HG02642 (cell line): ENCODE measurements around the gene PRM2.

Experiments used
- ATAC-seq: cut with Tn5 transposase; IDR thresholded peaks from one replicate; pipeline ENCODE4 v1.9.1; 2021; ENCODE audit warnings: mild to moderate bottlenecking; ENCODE audit not compliant: unreplicated experiment, poor library complexity

Gene PRM2

DNA sequence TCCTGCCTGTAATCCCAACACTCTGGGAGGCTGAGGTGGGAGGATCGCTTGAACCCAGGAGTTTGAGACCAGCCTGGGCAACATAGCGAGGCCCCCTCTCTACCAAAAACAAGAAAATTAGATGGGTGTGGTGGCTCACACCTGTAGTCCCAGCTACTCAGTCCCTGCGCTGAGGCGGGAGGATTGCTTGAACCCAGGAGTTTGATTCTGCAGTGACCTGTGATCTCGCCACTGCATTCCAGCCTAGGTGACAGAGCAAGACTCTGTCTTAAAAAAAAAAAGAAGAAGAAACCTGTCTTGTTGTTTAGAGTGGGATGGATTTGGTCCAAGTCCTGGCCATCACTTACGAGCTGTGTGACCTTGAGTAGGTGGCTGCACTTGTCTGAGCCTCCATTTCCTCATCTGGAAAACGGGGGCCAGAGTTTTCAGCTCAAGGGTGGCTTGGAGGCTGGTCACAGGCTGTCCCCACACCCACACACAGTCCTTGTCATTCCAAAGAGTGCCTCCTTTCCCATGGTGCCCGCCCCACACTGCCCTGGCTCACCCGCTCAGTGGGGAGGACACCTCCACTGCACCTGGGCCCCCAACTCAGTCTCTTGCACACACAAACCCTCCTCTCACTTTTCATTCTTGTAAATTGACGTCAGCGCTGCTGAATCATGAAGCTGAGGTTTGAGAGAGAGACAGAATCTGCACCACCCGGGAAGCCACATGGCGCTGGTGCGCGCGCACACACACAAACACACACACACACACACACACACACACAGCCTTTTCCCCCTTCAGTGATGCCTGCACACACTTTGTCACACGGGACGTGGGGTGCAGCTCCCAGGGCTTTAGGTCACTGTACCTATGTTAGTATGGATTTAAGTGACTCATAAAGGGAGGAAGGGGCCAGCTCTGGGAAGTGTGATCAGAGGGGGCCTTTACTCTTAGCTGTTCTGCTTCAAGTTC is 24.5 kb downstream of the PRM2 start:
- no peak for ATAC-seq

- no peak for ATAC-seq
Measured at GRCh38 chr16:11250786-11251524, 25.3 kb downstream of the PRM2 start.

DNA sequence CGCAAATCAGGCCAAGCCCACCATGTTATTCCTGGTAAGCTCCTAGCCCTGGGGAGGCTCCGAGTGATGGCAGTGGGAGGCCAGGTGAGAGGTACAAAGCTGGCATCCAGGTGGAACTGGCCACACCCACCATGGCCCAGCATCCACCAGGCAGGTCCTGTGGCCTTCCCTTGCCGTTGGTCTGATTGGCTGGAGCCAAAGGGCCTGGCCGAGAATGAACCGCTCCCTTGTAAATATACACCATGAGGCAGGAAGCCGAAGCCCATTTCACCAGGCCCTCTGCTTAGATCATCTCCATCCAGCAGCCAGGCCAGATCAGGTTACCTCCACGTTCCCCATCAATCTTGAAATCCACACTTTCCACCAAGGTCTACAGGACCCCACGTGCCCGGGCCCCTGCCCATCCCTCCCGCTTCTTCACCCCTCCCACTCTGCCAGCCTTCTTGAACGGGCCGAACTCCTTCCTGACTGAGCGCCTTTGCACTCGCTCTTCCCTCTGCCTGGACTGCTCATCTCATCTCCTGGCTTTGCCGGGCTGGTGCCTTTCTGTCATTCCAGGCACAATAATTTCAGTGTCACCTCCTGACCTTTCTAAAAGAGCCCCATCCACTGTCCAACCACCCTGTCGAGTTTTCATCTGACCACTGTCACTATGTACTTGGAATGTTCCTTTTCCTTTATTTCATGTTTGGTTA is 26.0 kb downstream of the PRM2 start:
- no peak for ATAC-seq

- ATAC-seq: no peak
Measured at GRCh38 chr16:11249233-11250061, 26.8 kb downstream of the PRM2 start.

GRCh38 chr16:11248133-11248532 is 28.1 kb downstream of the PRM2 start:
- ATAC-seq: no peak

- no peak for ATAC-seq
Measured at GRCh38 chr16:11245988-11246387, 30.3 kb downstream of the PRM2 start.

GRCh38 chr16:11245222-11245737 is 31.0 kb downstream of the PRM2 start:
- ATAC-seq: no peak

DNA sequence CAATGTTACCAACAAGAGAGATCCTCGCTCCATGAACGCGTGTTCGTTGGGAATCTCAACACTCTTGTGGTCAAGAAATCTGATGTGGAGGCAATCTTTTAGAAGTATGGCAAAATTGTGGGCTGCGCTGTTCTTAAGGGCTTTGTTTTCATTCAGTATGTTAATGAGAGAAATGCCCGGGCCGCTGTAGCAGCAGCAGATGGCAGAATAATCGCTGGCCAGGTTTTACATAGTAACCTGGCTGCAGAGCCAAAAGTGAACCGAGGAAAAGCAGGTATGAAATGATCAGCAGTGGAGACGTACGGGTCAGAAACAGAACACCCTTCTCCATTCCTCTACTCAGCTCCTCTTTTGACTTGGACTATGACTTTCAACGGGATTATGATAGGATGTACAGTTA is 33.6 kb downstream of the PRM2 start:
- ATAC-seq: no peak

DNA sequence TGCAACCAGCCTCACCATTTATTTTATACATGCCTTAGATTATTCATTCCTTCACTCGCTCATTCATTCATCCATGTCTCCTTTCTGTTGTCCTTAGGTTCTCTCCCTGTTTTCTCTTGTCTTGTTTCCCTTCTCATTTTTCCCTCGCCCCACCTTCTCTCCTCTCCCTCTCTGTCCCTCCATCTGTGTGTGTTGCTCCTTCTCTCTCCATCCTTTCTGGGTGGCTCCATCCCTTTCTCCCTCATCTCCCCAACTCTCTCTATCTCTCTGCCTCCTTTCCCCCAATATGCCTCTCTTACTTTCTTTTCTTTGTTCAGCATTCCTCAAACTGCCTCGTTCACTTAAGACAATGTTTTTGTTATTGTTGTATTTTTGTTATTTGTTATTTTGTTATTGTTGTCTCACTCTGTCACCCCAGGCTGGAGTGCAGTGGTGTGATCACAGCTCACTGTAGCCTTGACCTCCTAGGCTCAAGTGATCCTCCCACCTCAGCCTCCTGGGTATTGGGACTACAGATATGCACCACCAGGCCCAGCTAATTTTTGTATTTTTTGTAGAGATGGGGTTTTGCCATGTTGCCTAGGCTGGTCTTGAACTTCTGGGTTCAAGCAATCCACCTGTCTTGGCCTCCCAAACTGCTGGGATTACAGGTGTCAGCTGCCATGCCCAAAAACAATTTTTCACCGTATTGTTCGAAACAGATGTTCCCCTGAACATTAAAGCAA is 34.6 kb downstream of the PRM2 start:
- ATAC-seq: no peak

DNA sequence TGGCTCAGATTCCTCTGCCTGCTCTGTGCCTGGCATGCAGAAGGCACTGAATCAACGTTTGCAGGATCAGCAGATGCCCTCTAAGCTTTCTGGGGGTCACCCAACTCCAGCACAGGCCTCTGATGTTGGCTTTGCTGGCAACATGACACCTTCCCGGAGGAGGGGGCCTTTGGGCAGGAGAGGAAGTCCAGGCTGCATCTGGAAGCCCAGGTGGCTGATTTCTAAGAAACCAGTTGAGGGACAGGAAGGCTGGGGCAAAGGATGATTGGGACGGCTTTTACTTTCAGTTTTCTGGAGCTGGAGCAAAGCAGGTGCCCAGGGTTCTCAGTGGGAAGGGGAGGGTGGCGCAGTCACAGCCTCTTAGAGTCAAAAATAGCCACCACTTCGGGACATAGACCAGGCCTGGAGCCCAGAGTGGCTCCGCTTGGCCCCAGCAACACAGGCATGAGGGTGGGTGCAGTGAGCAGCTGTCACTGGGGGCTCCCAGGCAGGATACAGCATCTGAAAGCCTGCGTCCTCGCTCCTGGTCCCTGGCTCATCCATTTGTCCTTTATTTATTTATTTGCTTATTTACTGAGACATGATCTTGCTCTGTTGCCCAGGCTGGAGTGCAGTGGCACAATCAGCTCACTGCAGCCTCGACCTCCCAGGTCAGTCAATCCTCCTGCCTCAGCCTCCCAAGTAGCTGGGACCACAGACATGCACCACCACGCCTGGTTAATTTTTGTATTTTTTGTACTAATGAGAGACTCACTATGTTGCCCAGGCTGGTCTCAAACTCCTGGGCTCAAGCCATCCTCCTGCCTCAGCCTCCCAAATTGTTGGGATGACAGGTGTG is 35.4 kb downstream of the PRM2 start:
- no peak for ATAC-seq

GRCh38 chr16:11239644-11240632 is 36.3 kb downstream of the PRM2 start:
- ATAC-seq: no peak

DNA sequence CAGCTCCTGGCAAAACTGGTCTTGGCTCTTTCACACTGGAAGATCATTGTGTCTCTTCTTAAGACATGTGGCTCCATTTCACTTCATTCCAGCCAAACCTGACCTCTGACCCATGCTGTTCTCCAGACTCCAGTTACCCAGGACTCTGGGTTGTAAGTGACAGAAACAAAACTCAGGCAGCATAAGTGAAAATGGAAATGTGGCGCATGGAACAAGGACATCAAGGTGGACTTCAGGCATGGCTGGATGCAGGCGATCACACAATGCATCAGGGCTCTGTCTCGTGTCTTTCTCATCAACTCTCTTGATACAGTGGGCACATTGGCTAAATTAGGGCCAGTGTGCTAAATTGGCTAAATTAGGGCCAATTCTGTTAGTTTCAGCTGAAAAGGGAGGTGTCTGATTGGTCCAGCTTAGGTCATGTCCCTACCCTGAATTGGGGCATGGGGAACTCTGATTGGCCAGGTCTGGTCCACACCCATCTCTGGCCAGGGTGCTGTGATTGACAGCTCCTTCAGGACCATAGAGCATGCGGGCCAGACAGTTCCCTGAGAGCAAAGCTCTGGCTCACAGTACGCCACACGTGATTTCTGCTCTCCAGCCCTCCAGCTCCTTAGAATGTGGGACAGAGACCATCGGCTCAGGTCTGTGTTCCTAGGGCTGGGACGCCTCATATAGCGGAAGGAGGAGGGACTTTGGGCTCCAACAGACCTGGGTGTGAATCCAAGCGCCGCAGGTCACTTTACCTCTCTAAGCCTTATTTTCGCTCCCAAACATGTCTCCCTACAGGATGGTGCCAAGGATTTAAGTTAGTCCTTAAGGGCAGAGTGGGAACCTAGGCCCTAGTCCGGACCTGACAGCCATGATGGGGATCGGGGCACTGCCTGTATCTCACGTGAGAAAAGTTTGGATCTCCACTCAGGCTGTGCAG is 37.7 kb downstream of the PRM2 start:
- ATAC-seq: no peak

- ATAC-seq: no peak
Measured at GRCh38 chr16:11236461-11237254, 39.6 kb downstream of the PRM2 start.

DNA sequence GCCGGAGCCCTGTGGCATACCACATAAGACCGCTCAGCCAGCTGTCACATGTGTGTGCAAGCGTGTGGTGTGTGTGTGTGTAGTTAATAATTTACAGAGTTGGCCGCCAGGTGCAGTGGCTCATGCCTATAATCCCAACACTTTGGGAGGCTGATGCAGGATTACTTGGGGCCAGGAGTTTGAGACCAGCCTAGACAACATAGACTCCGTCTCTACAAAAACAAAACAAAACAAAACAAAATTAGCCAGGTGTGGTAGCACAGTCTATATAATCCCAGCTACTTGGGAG is 40.6 kb downstream of the PRM2 start:
- ATAC-seq: no peak

- ATAC-seq: no peak
Measured at GRCh38 chr16:11234884-11235702, 41.2 kb downstream of the PRM2 start.
